Mesothelial cell of epicardium (in vitro differentiated cells): ENCODE data around the gene WIPI1. TPM values are rescaled to one million over a fixed set of nuclear protein-coding genes. Genes with fewer than 3 reads are reported as not detected.

ENCODE experiments used
- DNase-seq, 2 experiments: peaks; one replicate each; pipeline ENCODE4 v3.0.0; 2021; ENCODE audit warnings: low spot score in 2 of 2; ENCODE audit not compliant: unreplicated experiment in 2 of 2
- H3K27ac Mint-ChIP-seq: 2 replicates; pipeline ENCODE4 v1.8.0; 2021; ENCODE audit warnings: mixed read lengths
- H3K27me3 Mint-ChIP-seq: 2 replicates; pipeline ENCODE4 v1.8.0; 2021; ENCODE audit warnings: low read depth, mixed read lengths
- H3K36me3 Mint-ChIP-seq: 2 replicates; pipeline ENCODE4 v1.8.0; 2021; ENCODE audit warnings: mixed read lengths
- H3K4me1 Mint-ChIP-seq: 2 replicates; pipeline ENCODE4 v1.8.0; 2021; ENCODE audit warnings: mixed read lengths
- H3K4me3 Mint-ChIP-seq: 2 replicates; pipeline ENCODE4 v1.8.0; 2021; ENCODE audit warnings: mild to moderate bottlenecking, moderate library complexity, mixed read lengths
- H3K9me3 Mint-ChIP-seq: 2 replicates; pipeline ENCODE4 v1.8.0; 2021; ENCODE audit warnings: mixed read lengths
- CTCF ChIP-seq: fragments of 200-600 bp; sonication (generic); IDR thresholded peaks from one replicate; pipeline ENCODE4 v1.5.0; 2021; ENCODE audit warnings: antibody characterized with exemption; ENCODE audit not compliant: unreplicated experiment
- total RNA-seq: library from RNA; stranded (reverse); gene quantifications from 3 replicates; pipeline ENCODE4 v1.2.1, GENCODE V29; 2021

The WIPI1 gene
- total RNA-seq, 1 donor from 2014 or later: 27.2 TPM

- H3K4me1 Mint-ChIP-seq: peaks cover 28% of the 10 kb centered on the region
- DNase-seq: no peak
- peak overlapping the region; percentile 19 for H3K27ac Mint-ChIP-seq
- H3K9me3 Mint-ChIP-seq: no peaks in the 10 kb centered on the region
- TF ChIP-seq CTCF: no peak
- no peak overlapping the region for H3K4me3 Mint-ChIP-seq
- H3K27me3 Mint-ChIP-seq: no peaks in the 10 kb centered on the region
- no peaks in the 10 kb centered on the region for H3K36me3 Mint-ChIP-seq
Measured at GRCh38 chr17:68383120-68383442, 74.2 kb downstream of the WIPI1 start.

- H3K4me3 Mint-ChIP-seq: no peak overlapping the region
- no peak overlapping the region for H3K27ac Mint-ChIP-seq
- H3K27me3 Mint-ChIP-seq: no peaks in the 10 kb centered on the region
- no peak for TF ChIP-seq CTCF
- H3K36me3 Mint-ChIP-seq: no peaks in the 10 kb centered on the region
- H3K9me3 Mint-ChIP-seq: no peaks in the 10 kb centered on the region
- DNase-seq: no peak
- H3K4me1 Mint-ChIP-seq: peaks cover 30% of the 10 kb centered on the region
Measured at GRCh38 chr17:68382582-68383085, 74.7 kb downstream of the WIPI1 start.

- no peak overlapping the region for H3K4me3 Mint-ChIP-seq
- no peaks in the 10 kb centered on the region for H3K9me3 Mint-ChIP-seq
- DNase-seq: no peak
- no peaks in the 10 kb centered on the region for H3K36me3 Mint-ChIP-seq
- TF ChIP-seq CTCF: no peak
- no peaks in the 10 kb centered on the region for H3K27me3 Mint-ChIP-seq
- peaks cover 30% of the 10 kb centered on the region for H3K4me1 Mint-ChIP-seq
- no peak overlapping the region for H3K27ac Mint-ChIP-seq
Measured at GRCh38 chr17:68381076-68381900, 76.0 kb downstream of the WIPI1 start.

- H3K4me3 Mint-ChIP-seq: no peak overlapping the region
- TF ChIP-seq CTCF: no peak
- no peaks in the 10 kb centered on the region for H3K27me3 Mint-ChIP-seq
- peaks cover 30% of the 10 kb centered on the region for H3K4me1 Mint-ChIP-seq
- no peak overlapping the region for H3K27ac Mint-ChIP-seq
- no peaks in the 10 kb centered on the region for H3K36me3 Mint-ChIP-seq
- DNase-seq: no peak
- H3K9me3 Mint-ChIP-seq: no peaks in the 10 kb centered on the region
Measured at GRCh38 chr17:68379692-68380677, 77.3 kb downstream of the WIPI1 start.

GRCh38 chr17:68379177-68379510 is 78.2 kb downstream of the WIPI1 start:
- H3K27me3 Mint-ChIP-seq: no peaks in the 10 kb centered on the region
- no peak for TF ChIP-seq CTCF
- DNase-seq: no peak
- no peaks in the 10 kb centered on the region for H3K36me3 Mint-ChIP-seq
- no peak overlapping the region for H3K27ac Mint-ChIP-seq
- H3K4me1 Mint-ChIP-seq: peaks cover 25% of the 10 kb centered on the region
- no peaks in the 10 kb centered on the region for H3K9me3 Mint-ChIP-seq
- no peak overlapping the region for H3K4me3 Mint-ChIP-seq
